ENCODE measurements around the gene SIPA1L3.

- TF ChIP-seq, protein P1, sequence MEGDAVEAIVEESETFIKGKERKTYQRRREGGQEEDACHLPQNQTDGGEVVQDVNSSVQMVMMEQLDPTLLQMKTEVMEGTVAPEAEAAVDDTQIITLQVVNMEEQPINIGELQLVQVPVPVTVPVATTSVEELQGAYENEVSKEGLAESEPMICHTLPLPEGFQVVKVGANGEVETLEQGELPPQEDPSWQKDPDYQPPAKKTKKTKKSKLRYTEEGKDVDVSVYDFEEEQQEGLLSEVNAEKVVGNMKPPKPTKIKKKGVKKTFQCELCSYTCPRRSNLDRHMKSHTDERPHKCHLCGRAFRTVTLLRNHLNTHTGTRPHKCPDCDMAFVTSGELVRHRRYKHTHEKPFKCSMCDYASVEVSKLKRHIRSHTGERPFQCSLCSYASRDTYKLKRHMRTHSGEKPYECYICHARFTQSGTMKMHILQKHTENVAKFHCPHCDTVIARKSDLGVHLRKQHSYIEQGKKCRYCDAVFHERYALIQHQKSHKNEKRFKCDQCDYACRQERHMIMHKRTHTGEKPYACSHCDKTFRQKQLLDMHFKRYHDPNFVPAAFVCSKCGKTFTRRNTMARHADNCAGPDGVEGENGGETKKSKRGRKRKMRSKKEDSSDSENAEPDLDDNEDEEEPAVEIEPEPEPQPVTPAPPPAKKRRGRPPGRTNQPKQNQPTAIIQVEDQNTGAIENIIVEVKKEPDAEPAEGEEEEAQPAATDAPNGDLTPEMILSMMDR (IDR thresholded peaks at IDR 0.05), result no peak
- TF ChIP-seq POLR2AphosphoS5 (IDR thresholded peaks at IDR 0.05), result no peak
Measured at GRCh38 chr19:38132781-38133180, 225.8 kb downstream of the SIPA1L3 start.
